OCI-LY1 (cell line): ENCODE data around the gene LRRC73.

Source experiments
- EZH2 ChIP-seq: fragments of 200-600 bp; sonication (generic), shearing (Covaris generic); IDR thresholded peaks from 2 replicates; pipeline ENCODE4 v1.8.0; 2017; ENCODE audit warnings: borderline replicate concordance, mixed run types, mild to moderate bottlenecking, antibody characterized with exemption, low read length, moderate library complexity, mixed read lengths
- TF ChIP-seq, protein P1 (sequence below): fragments of 200-600 bp; sonication (generic), shearing (Covaris generic); IDR thresholded peaks from 2 replicates; pipeline ENCODE4 v1.5.1; 2017; ENCODE audit warnings: mild to moderate bottlenecking, antibody characterized with exemption, low read length, moderate library complexity, mixed read lengths

GRCh38 chr6:43472515-43472914 lies 37.6 kb downstream of the LRRC73 start:
- TF ChIP-seq, protein P1, sequence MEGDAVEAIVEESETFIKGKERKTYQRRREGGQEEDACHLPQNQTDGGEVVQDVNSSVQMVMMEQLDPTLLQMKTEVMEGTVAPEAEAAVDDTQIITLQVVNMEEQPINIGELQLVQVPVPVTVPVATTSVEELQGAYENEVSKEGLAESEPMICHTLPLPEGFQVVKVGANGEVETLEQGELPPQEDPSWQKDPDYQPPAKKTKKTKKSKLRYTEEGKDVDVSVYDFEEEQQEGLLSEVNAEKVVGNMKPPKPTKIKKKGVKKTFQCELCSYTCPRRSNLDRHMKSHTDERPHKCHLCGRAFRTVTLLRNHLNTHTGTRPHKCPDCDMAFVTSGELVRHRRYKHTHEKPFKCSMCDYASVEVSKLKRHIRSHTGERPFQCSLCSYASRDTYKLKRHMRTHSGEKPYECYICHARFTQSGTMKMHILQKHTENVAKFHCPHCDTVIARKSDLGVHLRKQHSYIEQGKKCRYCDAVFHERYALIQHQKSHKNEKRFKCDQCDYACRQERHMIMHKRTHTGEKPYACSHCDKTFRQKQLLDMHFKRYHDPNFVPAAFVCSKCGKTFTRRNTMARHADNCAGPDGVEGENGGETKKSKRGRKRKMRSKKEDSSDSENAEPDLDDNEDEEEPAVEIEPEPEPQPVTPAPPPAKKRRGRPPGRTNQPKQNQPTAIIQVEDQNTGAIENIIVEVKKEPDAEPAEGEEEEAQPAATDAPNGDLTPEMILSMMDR: no peak
- TF ChIP-seq EZH2: no peak
